Esophagus squamous epithelium (tissue), 4 donors: ENCODE data around the gene EGFL6.

Source experiments
- CTCF ChIP-seq, 6 experiments: fragments of 450-650 bp in 4 of 6; fragments of 200-600 bp in 2 of 6; sonication (generic) in 2 of 6; IDR thresholded peaks; one replicate each; pipeline ENCODE4 v1.5.1; 2016 to 2019; ENCODE audit warnings: antibody characterized with exemption in 6 of 6, mild to moderate bottlenecking in 4 of 6, moderate library complexity in 4 of 6
- POLR2A ChIP-seq, 4 donors: fragments of 450-650 bp; IDR thresholded peaks; one replicate each; pipeline ENCODE4 v1.6.1; 2017; ENCODE audit warnings: antibody characterized with exemption in 4 of 4, mild to moderate bottlenecking in 4 of 4, moderate library complexity in 3 of 4

- TF ChIP-seq CTCF (IDR thresholded peaks at IDR 0.05) (no peak), POLR2A (IDR thresholded peaks at IDR 0.05) (no peak)
These were observed 44.8 kb downstream of the EGFL6 start for GRCh38 chrX:13614154-13614553.
